Mesodermal cell (in vitro differentiated cells): ENCODE measurements around the gene AQR.
"Not testable (repeated sequence)": the region's sequence is repeated elsewhere in the genome, so short reads cannot be mapped to it uniquely, and the experiment has no call there.

Source experiments
- H3K27ac ChIP-seq: 2 replicates; pipeline ENCODE4 v1.7.0; 2013; ENCODE audit warnings: mild to moderate bottlenecking, low read depth, low read length, moderate library complexity; ENCODE audit not compliant: severe bottlenecking
- H3K36me3 ChIP-seq: 2 replicates; pipeline ENCODE4 v1.7.1; 2013; ENCODE audit warnings: mild to moderate bottlenecking, low read length, moderate library complexity; ENCODE audit not compliant: control insufficient read depth, insufficient read depth
- H3K4me1 ChIP-seq: one replicate; pipeline ENCODE4 v1.7.1; 2013; ENCODE audit warnings: mild to moderate bottlenecking, low read length; ENCODE audit not compliant: insufficient read depth, control insufficient read depth, poor library complexity, severe bottlenecking
- H3K4me3 ChIP-seq: 2 replicates; pipeline ENCODE4 v1.7.0; 2013; ENCODE audit warnings: low read length, control low read depth, mild to moderate bottlenecking; ENCODE audit not compliant: insufficient read depth, poor library complexity, severe bottlenecking; ENCODE audit errors: extremely low read depth
- H3K9me3 ChIP-seq: 2 replicates; pipeline ENCODE4 v1.7.1; 2013; ENCODE audit warnings: mild to moderate bottlenecking, low read length, moderate library complexity; ENCODE audit not compliant: control insufficient read depth
- WGBS, 2 experiments: methylation state at CpG; one replicate each; pipeline ENCODE4 v1.1.5; 2013; ENCODE audit warnings: missing lambda C conversion rate in 2 of 2; ENCODE audit not compliant: insufficient coverage in 2 of 2; 5-methylcytosine and 5-hydroxymethylcytosine counted together

The AQR gene

DNA sequence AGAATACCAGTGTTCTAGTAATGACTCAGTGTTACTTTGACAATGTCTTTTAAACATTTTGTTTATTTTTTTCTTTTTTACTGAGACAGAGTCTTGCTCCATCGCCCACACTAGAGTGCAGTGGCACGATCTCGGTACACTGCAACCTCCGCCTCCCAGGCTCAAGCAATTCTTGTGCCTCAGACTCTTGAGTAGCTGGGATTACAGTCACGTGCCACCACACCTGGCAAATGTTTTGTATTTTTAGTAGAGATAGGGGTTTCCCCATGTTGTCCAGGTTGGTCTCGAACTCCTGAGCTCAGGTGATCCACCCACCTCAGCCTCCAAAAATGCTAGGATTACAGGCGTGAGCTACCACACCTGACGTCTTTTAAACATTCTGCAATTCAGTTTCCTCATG lies 15.7 kb downstream of the AQR start:
- H3K4me1 ChIP-seq, result no peaks in the 10 kb centered on the region
- no peak overlapping the region for H3K4me3 ChIP-seq
- no peak overlapping the region for H3K27ac ChIP-seq
- 92 to 98% methylated on average over 5 to 8 of the region's 8 CpGs for WGBS, 2 experiments
- H3K36me3 ChIP-seq, result peaks cover 59% of the 10 kb centered on the region
- H3K9me3 ChIP-seq, result no peaks in the 10 kb centered on the region

DNA sequence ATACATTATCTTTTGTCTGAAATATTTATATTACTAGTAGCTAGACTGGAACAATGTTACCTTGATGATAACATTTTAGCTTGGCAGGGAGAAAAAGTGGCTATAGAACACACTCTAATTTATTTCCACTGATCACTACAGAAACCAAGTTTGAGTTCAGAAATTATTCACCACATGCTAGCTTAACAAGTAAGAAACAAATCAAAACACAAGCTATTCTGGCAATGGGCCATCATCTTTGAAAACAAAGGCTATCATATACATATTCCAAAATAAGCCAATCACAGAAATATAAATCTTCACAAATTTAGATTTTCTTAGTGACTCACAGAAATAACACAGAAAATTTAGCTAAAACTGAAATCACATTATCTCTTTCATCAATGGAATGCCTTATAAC lies 17.1 kb downstream of the AQR start:
- Histone ChIP-seq H3K4me3 (no peak overlapping the region), H3K27ac (no peak overlapping the region), H3K9me3 (no peaks in the 10 kb centered on the region), H3K36me3 (peaks cover 65% of the 10 kb centered on the region), H3K4me1 (no peaks in the 10 kb centered on the region)

DNA sequence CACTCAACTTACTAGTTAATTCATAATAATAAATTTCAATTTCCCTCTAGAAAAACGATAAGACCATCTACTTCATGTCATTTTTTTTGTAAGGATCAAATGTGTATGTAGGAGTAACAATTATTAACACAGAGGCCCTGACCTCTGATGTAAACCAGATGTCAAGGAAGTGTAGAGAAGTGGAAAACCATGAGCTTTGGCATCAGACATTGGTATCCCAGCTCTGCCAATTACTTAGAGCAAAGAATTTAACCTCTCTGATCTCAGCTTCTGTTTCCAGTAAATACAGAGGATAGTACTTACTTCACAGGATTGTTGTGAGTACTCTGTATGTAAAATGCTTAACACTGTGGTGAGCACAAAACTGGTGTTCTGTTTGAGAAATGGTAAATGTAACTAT lies 17.5 kb downstream of the AQR start:
- WGBS, 2 experiments, result no CpG with 5 or more reads among the region's 1 CpG
- Histone ChIP-seq H3K27ac (no peak overlapping the region), H3K36me3 (peaks cover 63% of the 10 kb centered on the region), H3K4me3 (no peak overlapping the region), H3K9me3 (no peaks in the 10 kb centered on the region), H3K4me1 (no peaks in the 10 kb centered on the region)

DNA sequence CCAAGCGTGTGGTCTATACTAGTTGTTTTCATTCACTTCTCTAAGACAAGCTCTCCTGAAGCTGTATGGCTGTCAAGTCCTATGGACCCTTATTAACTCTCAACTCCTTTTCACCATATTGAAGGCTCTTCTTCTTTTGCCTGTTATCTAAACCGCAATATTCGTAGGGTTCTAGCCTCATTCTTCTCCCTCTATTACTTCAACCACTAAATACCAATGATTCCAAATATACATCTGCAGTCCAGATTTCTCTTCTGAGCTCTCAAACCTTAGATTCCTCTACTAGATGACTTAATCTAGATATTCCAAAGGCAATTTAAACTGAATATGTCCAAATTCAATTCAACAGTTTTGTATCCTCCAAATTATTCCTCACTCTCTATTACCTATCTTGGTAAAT lies 24.6 kb downstream of the AQR start:
- 93 to 100% methylated on average over 3 of the region's 3 CpGs for WGBS, 2 experiments
- Histone ChIP-seq H3K4me1 (no peaks in the 10 kb centered on the region), H3K27ac (no peak overlapping the region), H3K9me3 (no peaks in the 10 kb centered on the region), H3K4me3 (no peak overlapping the region), H3K36me3 (peaks cover 57% of the 10 kb centered on the region)

- no peak overlapping the region for H3K27ac ChIP-seq
- H3K4me1 ChIP-seq, result no peaks in the 10 kb centered on the region
- peaks cover 58% of the 10 kb centered on the region for H3K36me3 ChIP-seq
- no peak overlapping the region for H3K4me3 ChIP-seq
- H3K9me3 ChIP-seq, result no peaks in the 10 kb centered on the region
These were observed 25.8 kb downstream of the AQR start for GRCh38 chr15:34943711-34944110.

DNA sequence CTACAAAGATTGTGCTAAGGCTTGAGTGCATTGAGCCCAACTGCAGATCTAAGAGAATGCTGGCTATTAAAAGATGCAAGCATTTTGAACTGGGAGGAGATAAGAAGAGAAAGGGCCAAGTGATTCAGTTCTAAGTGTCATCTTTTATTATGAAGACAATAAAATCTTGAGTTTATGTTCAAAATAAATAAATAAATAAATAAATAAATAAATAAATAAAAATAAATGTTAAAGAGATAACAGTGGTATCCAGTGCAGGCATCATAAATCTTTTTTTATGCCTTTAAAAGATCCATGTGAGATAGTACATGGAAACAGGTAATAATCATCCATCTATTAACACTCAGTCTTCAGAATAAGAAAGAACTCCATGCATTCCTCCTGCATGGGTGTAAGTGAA lies 26.3 kb downstream of the AQR start:
- H3K9me3 ChIP-seq, H3K27ac ChIP-seq, H3K4me1 ChIP-seq, H3K4me3 ChIP-seq: not testable (repeated sequence)
- peaks cover 58% of the 10 kb centered on the region for H3K36me3 ChIP-seq

GRCh38 chr15:34942363-34942762 lies 27.2 kb downstream of the AQR start:
- Histone ChIP-seq H3K4me1 (no peaks in the 10 kb centered on the region), H3K27ac (no peak overlapping the region), H3K4me3 (no peak overlapping the region), H3K36me3 (peaks cover 56% of the 10 kb centered on the region), H3K9me3 (no peaks in the 10 kb centered on the region)
- WGBS, 2 experiments, result 94 to 100% methylated on average over 2 to 4 of the region's 6 CpGs

DNA sequence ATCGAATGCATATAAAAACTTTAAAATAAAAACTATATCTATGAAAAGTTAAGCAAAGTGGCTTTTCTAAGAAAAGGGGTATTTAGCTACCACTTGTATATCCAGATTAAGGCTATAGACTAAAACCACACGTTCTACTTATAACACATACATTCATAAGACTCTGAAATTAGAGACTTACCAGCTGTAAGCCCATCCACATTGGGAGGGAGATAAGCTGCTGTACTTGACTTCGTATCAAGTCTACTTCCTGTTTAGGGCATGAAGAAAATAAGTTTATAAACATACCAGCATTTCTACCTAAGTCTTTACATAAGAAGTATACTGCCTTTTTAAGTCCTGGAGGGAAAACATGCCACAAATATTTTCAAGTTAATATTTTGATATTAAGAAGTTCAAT lies 27.7 kb downstream of the AQR start:
- H3K9me3 ChIP-seq, result no peaks in the 10 kb centered on the region
- WGBS, 2 experiments, result no CpG with 5 or more reads among the region's 3 CpGs
- H3K4me3 ChIP-seq, result no peak overlapping the region
- no peaks in the 10 kb centered on the region for H3K4me1 ChIP-seq
- peaks cover 61% of the 10 kb centered on the region for H3K36me3 ChIP-seq
- H3K27ac ChIP-seq, result no peak overlapping the region

DNA sequence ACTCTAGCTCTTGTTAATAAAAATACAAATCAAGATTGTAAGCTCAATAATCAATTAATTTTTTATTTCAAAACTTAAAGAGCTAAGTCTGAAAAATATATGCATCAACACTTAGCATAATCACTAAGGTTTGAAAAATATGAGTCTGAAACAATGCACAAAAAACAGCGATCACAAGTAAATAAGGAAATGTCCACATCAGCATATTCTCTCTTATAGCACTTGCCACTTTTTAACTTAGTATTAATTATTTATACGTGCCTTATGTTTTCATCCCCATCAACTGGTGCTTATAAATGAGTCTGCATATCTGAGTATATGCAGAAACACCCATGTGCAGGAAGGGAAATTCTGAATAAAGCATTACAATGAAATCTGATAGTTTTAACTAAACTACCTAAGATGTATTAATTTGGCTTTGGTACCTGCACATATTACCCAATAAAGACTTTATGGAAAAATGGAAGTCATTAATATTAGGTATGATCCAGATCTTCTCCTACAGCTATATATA lies 28.3 kb downstream of the AQR start:
- no peaks in the 10 kb centered on the region for H3K9me3 ChIP-seq
- no peak overlapping the region for H3K27ac ChIP-seq
- WGBS, 2 experiments, result 100% methylated on average over 1 of the region's 2 CpGs; no CpG with 5 or more reads in 1 of the 2 experiments

GRCh38 chr15:34933432-34933975 lies 36.0 kb downstream of the AQR start:
- no peak overlapping the region for H3K4me3 ChIP-seq
- H3K36me3 ChIP-seq, result peaks cover 69% of the 10 kb centered on the region
- 94 to 100% methylated on average over 1 to 2 of the region's 3 CpGs for WGBS, 2 experiments
- peaks cover 4% of the 10 kb centered on the region for H3K9me3 ChIP-seq
- H3K27ac ChIP-seq, result no peak overlapping the region
- H3K4me1 ChIP-seq, result no peaks in the 10 kb centered on the region

More for the DNA sequence above, 28.3 kb downstream of the AQR start:
- H3K36me3 ChIP-seq, result peaks cover 67% of the 10 kb centered on the region
- H3K4me1 ChIP-seq, result no peaks in the 10 kb centered on the region
- H3K4me3 ChIP-seq, result no peak overlapping the region

DNA sequence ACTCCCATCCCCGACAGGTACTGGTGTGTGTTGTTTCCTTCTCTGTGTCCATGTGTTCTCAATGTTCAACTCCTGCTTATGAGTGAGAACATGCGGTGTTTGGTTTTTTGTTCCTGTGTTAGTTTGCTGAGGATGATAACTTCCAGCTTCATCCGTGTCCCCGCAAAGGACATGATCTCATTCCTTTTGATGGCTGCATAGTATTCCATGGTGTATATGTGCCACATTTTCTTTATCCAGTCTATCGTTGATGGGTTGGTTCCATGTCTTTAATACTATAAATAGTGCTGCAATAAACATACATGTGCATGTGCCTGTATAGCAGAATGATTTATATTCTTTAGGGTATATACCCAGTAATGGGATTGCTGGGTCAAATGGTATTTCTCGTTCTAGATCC lies 41.2 kb downstream of the AQR start:
- H3K36me3 ChIP-seq, result peaks cover 69% of the 10 kb centered on the region
- WGBS, 2 experiments, result 97 to 100% methylated on average over 2 to 5 of the region's 6 CpGs
- not testable (repeated sequence) for H3K4me1 ChIP-seq

More for the DNA sequence above, 41.2 kb downstream of the AQR start:
- not testable (repeated sequence) for H3K27ac ChIP-seq, H3K9me3 ChIP-seq, H3K4me3 ChIP-seq
